22Rv1 (cell line): ENCODE data around the gene TNRC6A.

ENCODE experiments used
- H3K27ac ChIP-seq: fragments of 450-650 bp; 2 replicates; pipeline ENCODE4 v1.5.1; 2017
- ZFX ChIP-seq: fragments of 450-650 bp; IDR thresholded peaks from 2 replicates; pipeline ENCODE4 v1.6.1; 2017; ENCODE audit warnings: antibody characterized with exemption, borderline replicate concordance
- TF ChIP-seq, protein P1 (sequence below): fragments of 450-650 bp; IDR thresholded peaks from 2 replicates; pipeline ENCODE4 v1.5.1; 2017; ENCODE audit warnings: mild to moderate bottlenecking

Gene TNRC6A

GRCh38 chr16:24728891-24729242 lies 584 bp upstream of the TNRC6A start:
- TF ChIP-seq, protein P1, sequence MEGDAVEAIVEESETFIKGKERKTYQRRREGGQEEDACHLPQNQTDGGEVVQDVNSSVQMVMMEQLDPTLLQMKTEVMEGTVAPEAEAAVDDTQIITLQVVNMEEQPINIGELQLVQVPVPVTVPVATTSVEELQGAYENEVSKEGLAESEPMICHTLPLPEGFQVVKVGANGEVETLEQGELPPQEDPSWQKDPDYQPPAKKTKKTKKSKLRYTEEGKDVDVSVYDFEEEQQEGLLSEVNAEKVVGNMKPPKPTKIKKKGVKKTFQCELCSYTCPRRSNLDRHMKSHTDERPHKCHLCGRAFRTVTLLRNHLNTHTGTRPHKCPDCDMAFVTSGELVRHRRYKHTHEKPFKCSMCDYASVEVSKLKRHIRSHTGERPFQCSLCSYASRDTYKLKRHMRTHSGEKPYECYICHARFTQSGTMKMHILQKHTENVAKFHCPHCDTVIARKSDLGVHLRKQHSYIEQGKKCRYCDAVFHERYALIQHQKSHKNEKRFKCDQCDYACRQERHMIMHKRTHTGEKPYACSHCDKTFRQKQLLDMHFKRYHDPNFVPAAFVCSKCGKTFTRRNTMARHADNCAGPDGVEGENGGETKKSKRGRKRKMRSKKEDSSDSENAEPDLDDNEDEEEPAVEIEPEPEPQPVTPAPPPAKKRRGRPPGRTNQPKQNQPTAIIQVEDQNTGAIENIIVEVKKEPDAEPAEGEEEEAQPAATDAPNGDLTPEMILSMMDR: no peak
- no peak for TF ChIP-seq ZFX
- H3K27ac ChIP-seq: peak overlapping the region; percentile 84

DNA sequence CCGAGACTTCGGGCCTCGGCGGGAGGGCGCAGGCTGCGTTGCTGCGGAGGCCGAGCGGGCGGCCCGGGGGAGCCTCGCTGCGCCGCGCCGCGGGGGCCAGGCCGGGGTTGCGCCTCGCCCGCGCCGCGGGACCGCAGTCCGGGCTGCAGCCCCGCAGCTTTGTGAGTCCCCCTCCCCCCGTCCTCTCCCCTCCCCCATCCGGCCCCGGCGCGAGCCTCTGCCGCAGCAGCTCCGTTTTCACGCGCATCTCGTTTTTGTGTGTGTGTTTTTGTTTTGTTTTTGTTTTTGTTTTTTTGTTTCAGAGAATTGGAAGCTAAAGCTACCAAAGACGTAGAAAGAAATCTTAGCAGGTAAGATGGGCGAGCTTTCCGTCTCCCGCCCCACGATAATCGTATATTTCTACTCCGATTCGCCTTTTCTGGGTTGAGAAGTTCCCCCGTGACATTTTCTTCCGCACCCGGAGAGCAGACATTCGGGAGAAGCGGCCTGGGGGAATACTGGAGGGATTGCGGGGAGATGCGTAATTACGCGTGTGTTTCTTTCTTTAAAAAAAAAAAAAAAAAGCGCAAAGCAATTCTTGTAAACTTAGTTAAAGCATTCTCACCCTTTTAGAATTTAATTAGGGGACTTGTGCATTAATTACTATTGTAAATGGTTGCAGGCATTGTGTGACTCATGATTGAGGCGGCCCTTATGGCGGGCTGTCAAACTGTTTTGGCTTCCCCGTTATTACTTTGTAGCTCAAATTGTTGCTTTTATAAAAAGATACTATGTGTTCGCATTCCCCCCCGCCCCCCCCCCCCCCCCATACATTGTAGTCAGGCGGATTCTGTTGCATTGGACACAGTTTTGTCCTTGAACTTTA lies 732 bp downstream of the TNRC6A start:
- H3K27ac ChIP-seq: peak overlapping the region; percentile 84

GRCh38 chr16:24730914-24731313 lies 1.5 kb downstream of the TNRC6A start:
- H3K27ac ChIP-seq: no peak overlapping the region
- TF ChIP-seq ZFX: no peak
- TF ChIP-seq, protein P1: no peak

More for the DNA sequence above, 732 bp downstream of the TNRC6A start:
- TF ChIP-seq, protein P1: no peak
- TF ChIP-seq ZFX: no peak

DNA sequence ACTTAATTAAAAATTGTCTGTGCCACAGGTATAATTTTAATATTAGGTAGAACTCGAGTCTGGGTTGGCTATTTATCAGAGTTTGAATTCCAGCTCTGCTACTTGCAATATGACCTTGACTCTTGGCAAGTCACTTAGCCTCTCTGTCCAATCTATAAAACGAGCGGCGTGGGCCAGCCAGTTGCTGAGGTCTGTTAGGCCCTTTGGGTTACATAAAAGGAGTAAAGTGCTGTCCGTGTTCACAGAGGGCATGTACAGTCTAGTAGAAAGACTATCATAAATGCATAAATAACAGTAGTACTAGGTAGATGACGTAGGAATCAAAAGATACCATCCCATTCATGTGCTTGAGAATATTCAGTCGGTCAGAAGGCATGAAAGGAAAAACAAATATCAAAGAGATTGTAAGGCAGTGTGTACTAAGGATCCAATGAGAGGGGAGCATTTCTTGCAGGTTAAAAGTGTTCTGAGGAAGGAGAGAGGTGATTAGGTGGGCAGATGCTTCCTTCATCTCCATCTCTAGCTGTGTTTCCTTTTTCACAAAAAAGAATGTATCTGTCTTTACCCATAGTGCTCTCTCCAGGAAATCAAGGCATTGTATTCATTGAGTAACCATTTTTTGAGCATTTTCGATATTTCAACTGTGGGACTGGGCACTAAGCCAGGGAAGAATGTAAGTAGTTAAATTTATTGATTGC lies 2.4 kb downstream of the TNRC6A start:
- TF ChIP-seq ZFX: no peak
- H3K27ac ChIP-seq: no peak overlapping the region

- no peak overlapping the region for H3K27ac ChIP-seq
- TF ChIP-seq ZFX: no peak
- TF ChIP-seq, protein P1: no peak
Observed at GRCh38 chr16:24734382-24734781, 4.9 kb downstream of the TNRC6A start.

DNA sequence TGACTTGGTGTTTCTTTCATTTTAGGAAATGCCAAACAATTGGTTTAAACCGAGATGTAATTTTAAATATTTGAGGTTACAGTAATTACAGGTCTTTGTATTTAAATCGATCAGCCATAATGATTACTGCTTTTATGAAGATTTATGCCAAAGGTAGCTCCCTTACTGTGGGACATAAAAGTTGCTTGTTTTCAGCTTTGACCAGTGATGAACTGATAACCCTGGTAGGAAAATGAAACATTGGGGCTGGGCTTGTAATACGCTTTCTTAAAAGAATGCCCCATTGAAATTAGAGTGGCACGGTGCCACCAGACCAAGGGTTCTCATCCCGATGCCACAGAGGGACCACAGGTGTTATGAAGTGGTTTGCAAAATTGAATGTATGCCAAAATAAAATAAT lies 7.3 kb downstream of the TNRC6A start:
- TF ChIP-seq ZFX: no peak
- TF ChIP-seq, protein P1: no peak

GRCh38 chr16:24737391-24737871 lies 8.0 kb downstream of the TNRC6A start:
- H3K27ac ChIP-seq: no peak overlapping the region

More for the DNA sequence above, 7.3 kb downstream of the TNRC6A start:
- H3K27ac ChIP-seq: no peak overlapping the region

More at GRCh38 chr16:24737391-24737871, 8.0 kb downstream of the TNRC6A start:
- no peak for TF ChIP-seq ZFX
- TF ChIP-seq, protein P1: no peak
